Endothelial cell of umbilical vein (primary cell): ENCODE measurements around the gene SLC35F3.

ENCODE experiments used
- EZH2 ChIP-seq: IDR thresholded peaks from 2 replicates; pipeline ENCODE4 v1.6.1; 2012; ENCODE audit warnings: borderline replicate concordance, low read depth, mild to moderate bottlenecking, moderate library complexity, low read length, inconsistent platforms; ENCODE audit not compliant: severe bottlenecking
- FOS ChIP-seq: IDR thresholded peaks from 2 replicates; pipeline ENCODE4 v1.6.1; 2011; ENCODE audit warnings: mild to moderate bottlenecking, low read length, moderate library complexity, borderline replicate concordance; ENCODE audit not compliant: insufficient read depth
- MYC ChIP-seq: IDR thresholded peaks from one replicate; pipeline ENCODE4 v1.6.1; 2011; ENCODE audit warnings: mild to moderate bottlenecking, low read depth, low read length
- POLR2A ChIP-seq: IDR thresholded peaks from 2 replicates; pipeline ENCODE4 v1.6.1; 2012; ENCODE audit warnings: low read depth, mild to moderate bottlenecking, control low read depth, low read length
- POLR2AphosphoS5 ChIP-seq: IDR thresholded peaks from 2 replicates; pipeline ENCODE4 v1.6.1; 2012; ENCODE audit warnings: low read depth, mild to moderate bottlenecking, control low read depth, low read length, moderate library complexity; ENCODE audit not compliant: insufficient read depth
- TF ChIP-seq, protein P1 (sequence below), 2 donors: IDR thresholded peaks; 1 replicate in 1 of 2; 2 replicates in 1 of 2; pipeline ENCODE4 v1.5.1; 2011; ENCODE audit warnings: low read length in 2 of 2, mild to moderate bottlenecking in 2 of 2, moderate library complexity in 2 of 2, control low read depth in 1 of 2, inconsistent platforms in 1 of 2, low read depth in 1 of 2; ENCODE audit not compliant: insufficient read depth in 1 of 2; ENCODE audit errors: extremely low read depth in 1 of 2
- TF ChIP-seq, protein P2 (sequence below): IDR thresholded peaks from 2 replicates; pipeline ENCODE4 v1.6.1; 2011; ENCODE audit not compliant: insufficient read depth, insufficient read length

DNA sequence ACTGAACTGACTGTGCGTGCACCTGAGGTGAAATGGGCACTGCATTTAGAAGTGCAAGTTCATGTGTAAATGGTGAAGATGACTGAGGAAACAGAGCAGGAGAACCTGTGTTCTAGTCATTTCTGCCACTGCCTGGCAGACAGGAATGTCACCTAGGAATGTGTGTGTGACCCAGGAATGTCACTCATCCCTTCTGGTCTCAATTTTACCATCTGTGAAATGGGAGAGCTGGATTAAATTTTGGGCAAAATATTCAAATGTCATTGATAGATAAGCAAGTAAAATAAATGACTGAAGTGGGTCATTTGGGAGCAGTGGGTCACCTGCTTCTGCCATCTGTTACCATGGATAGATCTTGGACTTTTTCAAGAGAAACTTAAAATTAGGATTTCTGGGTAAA lies 42.2 kb downstream of the SLC35F3 start:
- TF ChIP-seq, protein P1, sequence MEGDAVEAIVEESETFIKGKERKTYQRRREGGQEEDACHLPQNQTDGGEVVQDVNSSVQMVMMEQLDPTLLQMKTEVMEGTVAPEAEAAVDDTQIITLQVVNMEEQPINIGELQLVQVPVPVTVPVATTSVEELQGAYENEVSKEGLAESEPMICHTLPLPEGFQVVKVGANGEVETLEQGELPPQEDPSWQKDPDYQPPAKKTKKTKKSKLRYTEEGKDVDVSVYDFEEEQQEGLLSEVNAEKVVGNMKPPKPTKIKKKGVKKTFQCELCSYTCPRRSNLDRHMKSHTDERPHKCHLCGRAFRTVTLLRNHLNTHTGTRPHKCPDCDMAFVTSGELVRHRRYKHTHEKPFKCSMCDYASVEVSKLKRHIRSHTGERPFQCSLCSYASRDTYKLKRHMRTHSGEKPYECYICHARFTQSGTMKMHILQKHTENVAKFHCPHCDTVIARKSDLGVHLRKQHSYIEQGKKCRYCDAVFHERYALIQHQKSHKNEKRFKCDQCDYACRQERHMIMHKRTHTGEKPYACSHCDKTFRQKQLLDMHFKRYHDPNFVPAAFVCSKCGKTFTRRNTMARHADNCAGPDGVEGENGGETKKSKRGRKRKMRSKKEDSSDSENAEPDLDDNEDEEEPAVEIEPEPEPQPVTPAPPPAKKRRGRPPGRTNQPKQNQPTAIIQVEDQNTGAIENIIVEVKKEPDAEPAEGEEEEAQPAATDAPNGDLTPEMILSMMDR (IDR thresholded peaks at IDR 0.05; ENCODE audit: extremely low read depth in 1 of 2, insufficient read depth in 1 of 2, low read depth in 1 of 2, low read length in 2 of 2): no peak
- no peak for TF ChIP-seq EZH2
- TF ChIP-seq POLR2A: no peak
- TF ChIP-seq FOS: no peak
- TF ChIP-seq, protein P2, sequence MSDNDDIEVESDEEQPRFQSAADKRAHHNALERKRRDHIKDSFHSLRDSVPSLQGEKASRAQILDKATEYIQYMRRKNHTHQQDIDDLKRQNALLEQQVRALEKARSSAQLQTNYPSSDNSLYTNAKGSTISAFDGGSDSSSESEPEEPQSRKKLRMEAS: no peak
- TF ChIP-seq MYC: no peak
- TF ChIP-seq POLR2AphosphoS5: no peak
